GM13976 (cell line): ENCODE results near the gene SLC30A10.
A peak's percentile ranks its signal among the peaks of the same experiment; 100 is the strongest.

Source experiments
- DNase-seq: peaks from one replicate; pipeline ENCODE4 v3.0.0; 2012; ENCODE audit warnings: low spot score
- CTCF ChIP-seq: IDR thresholded peaks from 2 replicates; pipeline ENCODE4 v1.5.1; 2012; ENCODE audit warnings: borderline replicate concordance, mild to moderate bottlenecking; ENCODE audit not compliant: insufficient read depth; ENCODE audit errors: extremely low read depth, missing control alignments, control extremely low read depth
- in situ Hi-C: fragments of 300-500 bp; cut with MboI; formaldehyde crosslinking; loops from one replicate; pipeline ENCODE4 v1.12.0; 2022; ENCODE audit warnings: low sequenced_read_pairs, mixed read lengths, inconsistent platforms; ENCODE audit not compliant: unreplicated experiment

Gene SLC30A10

GRCh38 chr1:219927956-219928790 lies at the start of gene SLC30A10:
TSS of gene SLC30A10 (minus strand) at chr1:219928557. CDS start at chr1:219928440, 117 bp downstream.
- TF ChIP-seq CTCF: no peak
- peak; percentile 65 for DNase-seq
- in situ Hi-C loops: no loop called here

GRCh38 chr1:219973213-219973612 lies 44.9 kb upstream of the SLC30A10 start:
- TF ChIP-seq CTCF: no peak
- DNase-seq: no peak
- in situ Hi-C loops: no loop called here

DNA sequence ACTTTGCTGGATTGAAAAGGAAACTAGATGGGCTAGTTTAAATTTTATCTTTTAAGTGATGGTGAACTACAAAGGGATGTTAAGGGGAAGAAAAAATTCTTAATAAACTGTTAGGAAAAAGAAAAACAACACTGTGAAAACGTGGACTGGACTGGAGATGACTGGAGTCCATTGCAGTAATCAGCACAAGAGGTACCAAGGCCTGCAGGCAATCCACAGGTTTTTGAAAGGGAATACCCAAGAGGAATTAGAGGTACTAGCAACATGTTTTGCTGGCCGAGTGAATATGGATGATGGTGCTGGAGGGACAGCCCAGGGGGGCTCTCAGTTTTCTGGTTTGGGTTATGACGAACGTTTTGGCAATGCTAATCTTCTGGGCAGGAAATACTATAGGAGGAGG lies 39.0 kb upstream of the SLC30A10 start:
- DNase-seq: no peak
- TF ChIP-seq CTCF: no peak
- in situ Hi-C loops: no loop called here

DNA sequence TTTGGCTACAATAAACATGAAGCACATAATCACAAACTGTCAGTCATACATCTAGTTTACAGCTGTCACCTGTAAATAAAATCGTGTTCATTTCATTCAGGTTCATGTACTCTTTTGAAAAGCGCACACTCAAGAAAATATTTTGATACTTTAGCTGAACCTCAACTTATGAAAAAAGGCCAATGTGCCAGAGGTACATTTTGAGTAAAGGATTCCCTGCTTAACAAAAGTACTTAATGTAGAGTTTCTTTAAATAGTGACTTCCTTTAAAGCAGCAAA lies 37.7 kb upstream of the SLC30A10 start:
- TF ChIP-seq CTCF: no peak
- in situ Hi-C loops: no loop called here
- DNase-seq: no peak

DNA sequence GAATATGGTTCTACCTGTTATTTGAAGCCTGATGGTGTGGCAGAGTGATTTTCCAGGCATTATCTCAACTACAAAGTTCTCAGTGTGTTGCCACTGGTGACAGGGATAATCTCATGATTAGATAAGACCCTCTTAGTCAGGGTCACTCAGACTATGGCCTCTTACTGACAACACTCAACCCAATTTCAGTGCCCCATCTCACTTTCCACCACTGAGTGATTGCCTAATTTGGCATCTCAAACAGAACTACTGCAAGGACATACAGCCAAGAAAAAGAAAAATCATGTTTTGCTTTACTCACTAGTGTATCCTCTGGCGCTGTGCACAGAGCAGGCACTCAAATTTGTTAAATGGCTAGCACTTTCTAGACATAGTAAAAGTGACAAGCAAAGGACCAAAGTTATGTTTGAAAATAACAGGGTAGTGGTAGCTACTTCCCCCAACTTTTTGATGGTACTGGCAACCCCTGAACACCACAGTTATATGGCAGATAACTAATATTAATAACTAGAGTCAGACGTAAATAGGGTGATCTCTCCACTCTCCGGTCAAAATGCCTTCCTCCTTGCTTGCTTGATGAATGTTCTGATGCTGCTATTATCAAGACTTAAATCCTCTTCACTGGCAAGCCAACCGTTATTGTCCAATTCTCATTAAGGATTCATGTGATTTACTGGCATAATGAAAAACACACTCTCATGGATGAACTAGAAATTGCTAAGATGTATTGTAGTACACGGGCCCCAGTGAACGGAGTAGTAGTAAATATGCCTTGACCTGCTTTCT lies 37.1 kb upstream of the SLC30A10 start:
- no peak for TF ChIP-seq CTCF
- DNase-seq: no peak
- in situ Hi-C loops: no loop called here

DNA sequence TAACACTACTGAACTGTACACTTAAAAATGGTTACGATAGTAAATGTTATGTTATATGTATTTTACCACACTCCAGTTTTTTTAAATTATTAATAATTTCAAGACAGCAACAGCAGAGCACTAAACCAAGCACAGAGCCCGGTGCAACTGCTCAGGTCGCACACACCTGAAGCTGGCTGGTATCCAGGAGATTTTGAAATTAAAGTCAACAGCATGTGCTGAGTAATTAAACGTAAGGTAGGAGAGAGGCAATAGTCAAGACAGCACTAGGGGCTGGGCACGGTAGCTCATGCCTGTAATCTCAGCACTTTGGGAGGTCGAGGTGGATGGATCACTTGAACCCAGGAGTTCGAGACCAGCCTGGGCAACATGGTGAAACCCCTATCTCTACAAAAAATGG lies 35.1 kb upstream of the SLC30A10 start:
- DNase-seq: no peak
- TF ChIP-seq CTCF: no peak
- in situ Hi-C loops: no loop called here
